Mammary epithelial cell (primary cell): ENCODE results near the gene EPB41L2.

Experiments used
- CTCF ChIP-seq, 2 donors: IDR thresholded peaks in 1 of 2; conservative IDR thresholded peaks in 1 of 2; 2 replicates each; pipeline ENCODE4 v1.5.1; 2011 to 2012; ENCODE audit warnings: inconsistent platforms in 2 of 2, low read length in 2 of 2, mild to moderate bottlenecking in 2 of 2, control low read depth in 1 of 2, low read depth in 1 of 2; ENCODE audit not compliant: insufficient read depth in 1 of 2; ENCODE audit errors: extremely low read depth in 1 of 2
- EZH2 ChIP-seq: IDR thresholded peaks from 2 replicates; pipeline ENCODE4 v1.6.1; 2012; ENCODE audit warnings: low read length, inconsistent platforms, borderline replicate concordance

- TF ChIP-seq CTCF (conservative IDR thresholded peaks at IDR 0.05 in 1 of 2, IDR thresholded peaks at IDR 0.05 in 1 of 2; ENCODE audit: extremely low read depth in 1 of 2, insufficient read depth in 1 of 2, low read depth in 1 of 2, low read length in 2 of 2) (no peak), EZH2 (no peak)
These were observed 30.3 kb upstream of the EPB41L2 start for GRCh38 chr6:131093334-131093733.
